H1 (cell line): ENCODE data around the gene FAR2. TPM values are rescaled to one million over a fixed set of nuclear protein-coding genes. Genes with fewer than 3 reads are reported as not detected.

Experiments used
- ATF3 ChIP-seq: IDR thresholded peaks from 2 replicates; pipeline ENCODE4 v1.6.1; 2011; ENCODE audit warnings: low read depth, mild to moderate bottlenecking, low read length; ENCODE audit not compliant: insufficient read depth
- CHD1 ChIP-seq: IDR thresholded peaks from 2 replicates; pipeline ENCODE4 v1.6.1; 2012; ENCODE audit warnings: low read depth, low read length, improper control_type of control experiment
- EZH2 ChIP-seq: fragments of 200-600 bp; sonication (generic); IDR thresholded peaks from 2 replicates; pipeline ENCODE4 v1.7.1; 2012; ENCODE audit warnings: low read depth, mild to moderate bottlenecking, moderate library complexity, low read length, inconsistent platforms; ENCODE audit not compliant: severe bottlenecking
- JUND ChIP-seq: IDR thresholded peaks from 2 replicates; pipeline ENCODE4 v1.6.1; 2011; ENCODE audit warnings: mild to moderate bottlenecking, improper control_type of control experiment, low read length
- NRF1 ChIP-seq: IDR thresholded peaks from 2 replicates; pipeline ENCODE4 v1.6.1; 2011; ENCODE audit warnings: mild to moderate bottlenecking, low read depth, low read length, improper control_type of control experiment
- RFX5 ChIP-seq: IDR thresholded peaks from 2 replicates; pipeline ENCODE4 v1.6.1; 2011; ENCODE audit warnings: low read depth, low read length, improper control_type of control experiment, borderline replicate concordance
- SP4 ChIP-seq: IDR thresholded peaks from 2 replicates; pipeline ENCODE4 v1.6.1; 2012; ENCODE audit warnings: low read length, inconsistent platforms
- TCF12 ChIP-seq: IDR thresholded peaks from 2 replicates; pipeline ENCODE4 v1.6.1; 2011; ENCODE audit warnings: low read depth, mild to moderate bottlenecking, low read length
- polyA plus RNA-seq, 7 experiments: library from polyadenylated mRNA; depleted of rRNA in 3 of 7; stranded (reverse) in 5 of 7; unstranded in 2 of 7; fragments of >200 nt in 5 of 7; fragments of 200-250 nt in 2 of 7; gene quantifications; 1 replicate in 5 of 7; 2 replicates in 1 of 7; 4 replicates in 1 of 7; pipeline versions ENCODE4 v1.2.1 to v1.2.3, GENCODE V29; 2011 to 2013; ENCODE audit warnings: missing spikeins in 2 of 7, mixed read lengths in 2 of 7
- total RNA-seq: library from RNA; stranded (reverse); fragmentation: NEBNext Ultra II Directional; extraction: Animal tissue kit (Norgen Biotek cat#: 25700); gene quantifications from 2 replicates; pipeline ENCODE4 v1.2.1, GENCODE V29; 2021

Gene FAR2
- total and polyA plus RNA-seq, 2 of the 8 experiments (the other 6 are each of a cell fraction or from before 2014, with no cell fraction given), result 24.0 to 24.1 TPM

- TF ChIP-seq EZH2 (no peak), TCF12 (no peak), ATF3 (no peak), CHD1 (no peak), RFX5 (no peak), JUND (no peak), SP4 (no peak), NRF1 (no peak)
Observed at GRCh38 chr12:29216797-29217575, 67.9 kb downstream of the FAR2 start (continued).
